HepG2 (cell line): ENCODE measurements around the gene TIMM44. TPM values are rescaled to one million over a fixed set of nuclear protein-coding genes. Genes with fewer than 3 reads are reported as not detected.
A peak's percentile ranks its signal among the peaks of the same experiment; 100 is the strongest.

ENCODE experiments used
- ATAC-seq: fragments of 200-7000 bp; cut with Tn5 transposase; 3 replicates; pipeline ENCODE4 v1.9.1; 2020; ENCODE audit warnings: mild to moderate bottlenecking, moderate library complexity
- BruUV-seq: library from RNA; stranded (reverse); fragments of 400-500 nt; replicated peaks from 2 replicates; lab custom pipeline; 2021; lab: Mats Ljungman, UMichigan
- CTCF ChIA-PET: fragments of 300-600 bp; formaldehyde crosslinking; extraction: SDS; loops from one replicate; lab custom pipeline; 2021; ENCODE audit warnings: low total read pairs, inconsistent platforms, low intra/inter-chr PET ratio; lab: Yijun Ruan, JAX
- POLR2A ChIA-PET: fragments of 350-600 bp; sonication (Branson Sonifier 250); formaldehyde crosslinking; loops from one replicate; lab custom pipeline; 2020; ENCODE audit warnings: antibody characterized with exemption, inconsistent platforms; lab: Yijun Ruan, JAX
- DNase-seq: peaks from one replicate; pipeline ENCODE4 v3.0.0-alpha.2; 2015; ENCODE audit warnings: low spot score
- FAIRE-seq: peaks from 3 replicates; lab custom pipeline; 2011; peaks lifted over from hg19 to GRCh38; lab: Jason Lieb, UNC
- H2AFZ ChIP-seq: one replicate; pipeline ENCODE4 v1.6.1; 2011; ENCODE audit warnings: low read length, inconsistent platforms
- H3K27ac ChIP-seq: fragments of 300-600 bp; 3 replicates; pipeline ENCODE4 v1.8.0; 2011; ENCODE audit warnings: mixed run types, mild to moderate bottlenecking, mixed read lengths, low read length, inconsistent platforms; ENCODE audit not compliant: insufficient read depth; ENCODE audit errors: extremely low read length
- H3K27me3 ChIP-seq, 2 experiments: fragments of 200-600 bp in 1 of 2; 2 replicates in 1 of 2; 3 replicates in 1 of 2; pipeline versions ENCODE4 v1.6.0 to v1.8.0; 2011; ENCODE audit warnings: low read length in 2 of 2, mild to moderate bottlenecking in 2 of 2, moderate library complexity in 2 of 2, inconsistent platforms in 1 of 2; ENCODE audit not compliant: insufficient read depth in 2 of 2, control insufficient read depth in 1 of 2
- H3K36me3 ChIP-seq, 2 experiments: fragments of 200-600 bp in 1 of 2; replicated peaks in 1 of 2; 2 replicates in 1 of 2; 3 replicates in 1 of 2; pipeline versions ENCODE4 v1.5.1 to v1.8.0; 2011; ENCODE audit warnings: low read length in 2 of 2, inconsistent platforms in 1 of 2; ENCODE audit not compliant: insufficient read depth in 2 of 2, control insufficient read depth in 1 of 2
- H3K4me1 ChIP-seq: 2 replicates; pipeline ENCODE4 v1.5.1; 2012; ENCODE audit warnings: low read length, inconsistent platforms; ENCODE audit not compliant: insufficient read depth
- H3K4me2 ChIP-seq: 2 replicates; pipeline ENCODE4 v1.6.0; 2011; ENCODE audit warnings: low read depth, low read length, inconsistent platforms
- H3K4me3 ChIP-seq, 3 experiments: fragments of 200-600 bp in 1 of 3; sonication (generic), shearing (Covaris generic) in 1 of 3; replicated peaks in 1 of 3; 2 replicates each; pipeline ENCODE4 v1.5.1; 2011 to 2016; ENCODE audit warnings: low read length in 3 of 3, inconsistent platforms in 2 of 3, low read depth in 2 of 3, mild to moderate bottlenecking in 2 of 3, control low read depth in 1 of 3, mixed read lengths in 1 of 3; ENCODE audit not compliant: insufficient read depth in 1 of 3
- H3K79me2 ChIP-seq: one replicate; pipeline ENCODE4 v1.6.1; 2011; ENCODE audit warnings: low read length, inconsistent platforms; ENCODE audit not compliant: insufficient read depth
- H3K9ac ChIP-seq: 2 replicates; pipeline ENCODE4 v1.6.0; 2011; ENCODE audit warnings: mild to moderate bottlenecking, low read depth, low read length, inconsistent platforms; ENCODE audit not compliant: insufficient read depth
- H3K9me3 ChIP-seq: 2 replicates; pipeline ENCODE4 v1.5.1; 2012; ENCODE audit warnings: mild to moderate bottlenecking, low read length
- H4K20me1 ChIP-seq: 2 replicates; pipeline ENCODE4 v1.6.0; 2011; ENCODE audit warnings: inconsistent platforms, mild to moderate bottlenecking, low read length, moderate library complexity; ENCODE audit not compliant: insufficient read depth
- EZH2 ChIP-seq: conservative IDR thresholded peaks from 2 replicates; pipeline ENCODE4 v1.6.1; 2012; ENCODE audit warnings: mild to moderate bottlenecking, low read depth, low read length, moderate library complexity
- NR3C1 ChIP-seq: sonication (generic); formaldehyde crosslinking; IDR thresholded peaks from 2 replicates; pipeline ENCODE4 v1.4.0; 2020; ENCODE audit warnings: missing genetic modification reagents
- PAWR ChIP-seq: sonication (generic); formaldehyde crosslinking; IDR thresholded peaks from 2 replicates; pipeline ENCODE4 v1.4.0; 2020; ENCODE audit warnings: missing genetic modification reagents, mild to moderate bottlenecking, borderline replicate concordance
- POLR2G ChIP-seq: fragments of 200-400 bp; formaldehyde crosslinking; IDR thresholded peaks from 2 replicates; pipeline ENCODE4 v1.6.1; 2018; ENCODE audit warnings: mild to moderate bottlenecking, low read depth, low read length, moderate library complexity
- RBM22 ChIP-seq: fragments of 200-400 bp; formaldehyde crosslinking; optimal IDR thresholded peaks from 2 replicates; pipeline ENCODE3; 2017; ENCODE audit warnings: mild to moderate bottlenecking, low read length, moderate library complexity
- TRIM24 ChIP-seq: sonication (generic); formaldehyde crosslinking; IDR thresholded peaks from 2 replicates; pipeline ENCODE4 v1.8.0; 2022; ENCODE audit warnings: mild to moderate bottlenecking, missing genetic modification reagents
- TSC22D2 ChIP-seq: sonication (generic); formaldehyde crosslinking; IDR thresholded peaks from 2 replicates; pipeline ENCODE4 v1.5.1; 2020; ENCODE audit warnings: missing genetic modification reagents, mild to moderate bottlenecking, borderline replicate concordance
- ZNF121 ChIP-seq: sonication (generic); formaldehyde crosslinking; IDR thresholded peaks from 2 replicates; pipeline ENCODE4 v1.5.0; 2020; ENCODE audit warnings: mild to moderate bottlenecking, missing genetic modification reagents
- ZNF598 ChIP-seq: sonication (generic); formaldehyde crosslinking; IDR thresholded peaks from 2 replicates; pipeline ENCODE4 v1.5.1; 2020; ENCODE audit warnings: mild to moderate bottlenecking, missing genetic modification reagents, borderline replicate concordance
- ZNF746 ChIP-seq: sonication (generic); formaldehyde crosslinking; IDR thresholded peaks from 2 replicates; pipeline ENCODE4 v1.8.0; 2022; ENCODE audit warnings: mild to moderate bottlenecking, missing genetic modification reagents
- WGBS: methylation state at CpG from one replicate; pipeline ENCODE4 v1.1.6; 2017; ENCODE audit warnings: low lambda C conversion rate; 5-methylcytosine and 5-hydroxymethylcytosine counted together
- in situ Hi-C: cut with HindIII; loops from 2 replicates; pipeline ENCODE4 v1.10.0; 2017; ENCODE audit warnings: low pct_unique_long_range_greater_than_20kb; ENCODE audit not compliant: extremely low pct_ligation_motif_present
- intact Hi-C: fragments of 100-400 bp; cut with micrococcal nuclease; formaldehyde crosslinking; loops from one replicate; pipeline ENCODE4 v1.10.0; 2022; ENCODE audit not compliant: unreplicated experiment
- polyA plus RNA-seq, 8 experiments: library from polyadenylated mRNA; depleted of rRNA in 3 of 8; stranded (reverse) in 7 of 8; unstranded in 1 of 8; fragments of >200 nt; fragmentation: Illumina TruSeq in 4 of 8; extraction: Trizol in 4 of 8; gene quantifications; 2 replicates each; pipeline versions ENCODE4 v1.2.1 to v1.2.3, GENCODE V29; 2011 to 2016; ENCODE audit warnings: low read depth in 4 of 8, missing spikeins in 1 of 8, mixed read lengths in 1 of 8; ENCODE audit not compliant: insufficient read depth in 1 of 8
- total RNA-seq, 5 experiments: library from RNA; depleted of rRNA; stranded (reverse); fragments of >200 nt; fragmentation: Illumina TruSeq; extraction: Trizol; gene quantifications; 2 replicates each; pipeline ENCODE4 v1.2.3, GENCODE V29; 2016; ENCODE audit warnings: low read depth in 1 of 5
- TF ChIP-seq, protein P1 (sequence below): sonication (generic); formaldehyde crosslinking; IDR thresholded peaks from 2 replicates; pipeline ENCODE4 v1.5.0; 2020; ENCODE audit warnings: missing genetic modification reagents, mild to moderate bottlenecking, borderline replicate concordance
- TF ChIP-seq, protein P2 (sequence below): sonication (generic); formaldehyde crosslinking; IDR thresholded peaks from 2 replicates; pipeline ENCODE4 v1.4.0; 2020; ENCODE audit warnings: missing genetic modification reagents
- TF ChIP-seq, protein P3 (sequence below): sonication (generic); formaldehyde crosslinking; IDR thresholded peaks from 2 replicates; pipeline ENCODE4 v1.5.1; 2020; ENCODE audit warnings: mild to moderate bottlenecking, missing genetic modification reagents, borderline replicate concordance

TIMM44 gene
- total and polyA plus RNA-seq, 2 of the 13 experiments (the other 11 are each of a cell fraction or from before 2014, with no cell fraction given): 42.9 to 72.6 TPM

DNA sequence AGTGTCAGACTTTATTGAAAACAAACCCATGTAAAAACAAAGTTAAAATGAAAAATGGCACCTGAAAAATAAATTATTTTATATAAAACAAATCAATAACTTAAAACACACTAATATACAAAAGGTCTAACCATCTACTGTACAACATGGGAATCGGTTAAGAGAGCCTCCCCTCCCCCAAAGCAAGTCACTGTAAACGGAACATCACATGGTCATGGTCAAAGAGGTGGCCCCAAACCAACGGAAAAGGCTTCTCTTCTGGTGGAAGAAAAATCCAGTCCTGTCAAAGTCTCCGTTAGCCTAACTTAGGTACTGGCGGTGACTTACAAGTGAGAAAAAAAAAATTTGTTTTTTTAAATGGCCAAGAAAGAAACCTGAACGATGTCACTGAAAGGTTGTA lies 15.7 kb upstream of the TIMM44 start (continued):
- TF ChIP-seq, protein P1, sequence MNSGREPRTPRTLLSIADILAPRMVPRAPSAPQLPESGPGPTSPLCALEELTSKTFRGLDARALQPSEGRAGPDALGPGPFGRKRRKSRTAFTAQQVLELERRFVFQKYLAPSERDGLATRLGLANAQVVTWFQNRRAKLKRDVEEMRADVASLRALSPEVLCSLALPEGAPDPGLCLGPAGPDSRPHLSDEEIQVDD: no peak
- TF ChIP-seq ZNF598 (CRISPR knock-in tag) (no peak), EZH2 (no peak), ZNF746 (no peak), PAWR (no peak), NR3C1 (CRISPR knock-in tag) (no peak)

DNA sequence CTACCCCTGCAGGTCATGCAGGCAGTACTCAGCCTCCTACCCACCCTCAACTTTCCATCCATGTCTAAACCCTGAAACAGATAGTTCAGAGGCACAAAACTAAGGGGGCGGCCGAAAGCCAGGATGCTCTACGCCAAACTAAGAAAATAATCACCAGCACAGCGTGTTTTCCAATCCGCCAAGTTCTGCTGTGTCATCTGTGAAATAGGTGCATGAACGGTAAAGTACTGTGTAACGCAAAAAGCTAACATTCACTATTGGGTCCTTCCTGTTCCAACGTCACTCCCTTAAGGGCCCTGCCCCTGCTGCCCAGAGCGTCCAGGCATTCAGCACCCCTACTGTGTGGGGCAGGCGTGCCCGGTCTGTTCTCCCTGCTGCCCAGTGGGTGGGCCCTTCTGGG lies 12.2 kb upstream of the TIMM44 start:
- no peak for FAIRE-seq
- intact Hi-C loops: no loop called here
- H3K4me2 ChIP-seq: no peak overlapping the region

DNA sequence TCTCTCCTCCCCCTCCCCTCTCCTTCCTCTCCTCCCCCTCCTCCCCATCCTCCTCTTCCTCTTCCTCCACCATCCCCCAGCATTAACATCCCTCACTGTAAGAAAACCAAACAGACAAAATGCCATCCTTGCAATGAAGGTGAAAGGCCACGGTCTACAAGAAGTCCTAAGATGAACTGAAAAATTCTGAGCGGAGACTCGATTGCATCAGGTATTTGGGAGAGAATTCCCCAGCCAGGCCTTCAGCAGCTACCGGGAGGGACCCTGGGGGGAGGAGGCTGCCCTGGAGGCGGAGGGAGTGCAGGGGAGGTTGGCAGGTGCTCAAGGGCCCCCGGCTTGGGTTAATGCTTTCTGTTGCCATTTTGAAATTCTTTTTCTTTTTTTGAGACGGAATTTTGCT lies 10.1 kb upstream of the TIMM44 start:
- H3K27ac ChIP-seq: no peak overlapping the region
- no peak overlapping the region for H3K4me3 ChIP-seq
- H3K27me3 ChIP-seq: no peaks in the 10 kb centered on the region
- H2AFZ ChIP-seq: no peak overlapping the region
- in situ Hi-C loops: no loop called here
- CTCF ChIA-PET: no interaction called here
- H3K4me2 ChIP-seq: no peak overlapping the region
- H4K20me1 ChIP-seq: no peaks in the 10 kb centered on the region
- H3K9ac ChIP-seq: no peak overlapping the region
- no peaks in the 10 kb centered on the region; a peak in 2 of 5 replicates for H3K36me3 ChIP-seq
- DNase-seq: no peak
- FAIRE-seq: no peak
- H3K79me2 ChIP-seq: no peaks in the 10 kb centered on the region
- intact Hi-C loops: no loop called here
- WGBS: 66% methylated on average over 7 of the region's 7 CpGs
- no peaks in the 10 kb centered on the region for H3K9me3 ChIP-seq
- H3K4me1 ChIP-seq: peaks cover 16% of the 10 kb centered on the region
- no peak for ATAC-seq
- POLR2A ChIA-PET: no interaction called here
- BruUV-seq: no TSS peak
- TF ChIP-seq ZNF121 (no peak), TRIM24 (CRISPR knock-in tag) (no peak)
- TF ChIP-seq, protein P2, sequence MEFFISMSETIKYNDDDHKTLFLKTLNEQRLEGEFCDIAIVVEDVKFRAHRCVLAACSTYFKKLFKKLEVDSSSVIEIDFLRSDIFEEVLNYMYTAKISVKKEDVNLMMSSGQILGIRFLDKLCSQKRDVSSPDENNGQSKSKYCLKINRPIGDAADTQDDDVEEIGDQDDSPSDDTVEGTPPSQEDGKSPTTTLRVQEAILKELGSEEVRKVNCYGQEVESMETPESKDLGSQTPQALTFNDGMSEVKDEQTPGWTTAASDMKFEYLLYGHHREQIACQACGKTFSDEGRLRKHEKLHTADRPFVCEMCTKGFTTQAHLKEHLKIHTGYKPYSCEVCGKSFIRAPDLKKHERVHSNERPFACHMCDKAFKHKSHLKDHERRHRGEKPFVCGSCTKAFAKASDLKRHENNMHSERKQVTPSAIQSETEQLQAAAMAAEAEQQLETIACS (CRISPR knock-in tag): no peak
- TF ChIP-seq, protein P3, sequence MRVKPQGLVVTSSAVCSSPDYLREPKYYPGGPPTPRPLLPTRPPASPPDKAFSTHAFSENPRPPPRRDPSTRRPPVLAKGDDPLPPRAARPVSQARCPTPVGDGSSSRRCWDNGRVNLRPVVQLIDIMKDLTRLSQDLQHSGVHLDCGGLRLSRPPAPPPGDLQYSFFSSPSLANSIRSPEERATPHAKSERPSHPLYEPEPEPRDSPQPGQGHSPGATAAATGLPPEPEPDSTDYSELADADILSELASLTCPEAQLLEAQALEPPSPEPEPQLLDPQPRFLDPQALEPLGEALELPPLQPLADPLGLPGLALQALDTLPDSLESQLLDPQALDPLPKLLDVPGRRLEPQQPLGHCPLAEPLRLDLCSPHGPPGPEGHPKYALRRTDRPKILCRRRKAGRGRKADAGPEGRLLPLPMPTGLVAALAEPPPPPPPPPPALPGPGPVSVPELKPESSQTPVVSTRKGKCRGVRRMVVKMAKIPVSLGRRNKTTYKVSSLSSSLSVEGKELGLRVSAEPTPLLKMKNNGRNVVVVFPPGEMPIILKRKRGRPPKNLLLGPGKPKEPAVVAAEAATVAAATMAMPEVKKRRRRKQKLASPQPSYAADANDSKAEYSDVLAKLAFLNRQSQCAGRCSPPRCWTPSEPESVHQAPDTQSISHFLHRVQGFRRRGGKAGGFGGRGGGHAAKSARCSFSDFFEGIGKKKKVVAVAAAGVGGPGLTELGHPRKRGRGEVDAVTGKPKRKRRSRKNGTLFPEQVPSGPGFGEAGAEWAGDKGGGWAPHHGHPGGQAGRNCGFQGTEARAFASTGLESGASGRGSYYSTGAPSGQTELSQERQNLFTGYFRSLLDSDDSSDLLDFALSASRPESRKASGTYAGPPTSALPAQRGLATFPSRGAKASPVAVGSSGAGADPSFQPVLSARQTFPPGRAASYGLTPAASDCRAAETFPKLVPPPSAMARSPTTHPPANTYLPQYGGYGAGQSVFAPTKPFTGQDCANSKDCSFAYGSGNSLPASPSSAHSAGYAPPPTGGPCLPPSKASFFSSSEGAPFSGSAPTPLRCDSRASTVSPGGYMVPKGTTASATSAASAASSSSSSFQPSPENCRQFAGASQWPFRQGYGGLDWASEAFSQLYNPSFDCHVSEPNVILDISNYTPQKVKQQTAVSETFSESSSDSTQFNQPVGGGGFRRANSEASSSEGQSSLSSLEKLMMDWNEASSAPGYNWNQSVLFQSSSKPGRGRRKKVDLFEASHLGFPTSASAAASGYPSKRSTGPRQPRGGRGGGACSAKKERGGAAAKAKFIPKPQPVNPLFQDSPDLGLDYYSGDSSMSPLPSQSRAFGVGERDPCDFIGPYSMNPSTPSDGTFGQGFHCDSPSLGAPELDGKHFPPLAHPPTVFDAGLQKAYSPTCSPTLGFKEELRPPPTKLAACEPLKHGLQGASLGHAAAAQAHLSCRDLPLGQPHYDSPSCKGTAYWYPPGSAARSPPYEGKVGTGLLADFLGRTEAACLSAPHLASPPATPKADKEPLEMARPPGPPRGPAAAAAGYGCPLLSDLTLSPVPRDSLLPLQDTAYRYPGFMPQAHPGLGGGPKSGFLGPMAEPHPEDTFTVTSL: no peak

More for the DNA sequence above, 12.2 kb upstream of the TIMM44 start:
- Histone ChIP-seq H3K27me3 (no peaks in the 10 kb centered on the region), H3K79me2 (no peaks in the 10 kb centered on the region), H3K9ac (no peak overlapping the region), H3K36me3 (peaks cover 4 to 14% of the 10 kb centered on the region in 2 experiments; a peak in 4 of 5 replicates), H3K9me3 (no peaks in the 10 kb centered on the region), H2AFZ (no peak overlapping the region), H3K4me1 (peaks cover 15% of the 10 kb centered on the region), H3K4me3 (no peak overlapping the region), H3K27ac (no peak overlapping the region), H4K20me1 (no peaks in the 10 kb centered on the region)
- DNase-seq (no peak), ATAC-seq (peak; percentile 29; the same call in 2 of the 3 replicates)
- WGBS: 94% methylated on average over 9 of the region's 11 CpGs
- ChIA-PET POLR2A (no interaction called here), CTCF (no interaction called here)
- BruUV-seq: no TSS peak
- in situ Hi-C loops: no loop called here
- TF ChIP-seq RBM22 (peak; percentile 45), POLR2G (0 out of 2 replicates have a peak, but pooled peaks have one; percentile 20), TSC22D2 (no peak)
